Coronary artery (tissue), 2 donors: ENCODE data around the gene COL4A1.

Experiments used
- DNase-seq: peaks from one replicate; pipeline ENCODE4 v3.0.0-alpha.2; 2017; ENCODE audit warnings: low spot score
- H3K27ac ChIP-seq, 2 donors: fragments of 200-600 bp; sonication (generic); one replicate each; pipeline ENCODE4 v1.5.1; 2016 to 2019
- H3K4me3 ChIP-seq: fragments of 200-600 bp; sonication (generic); 2 replicates; pipeline ENCODE4 v1.5.1; 2016; ENCODE audit warnings: mild to moderate bottlenecking, moderate library complexity
- TF ChIP-seq, protein P1 (sequence below): fragments of 200-600 bp; sonication (generic); IDR thresholded peaks from one replicate; pipeline ENCODE4 v1.5.1; 2019; ENCODE audit warnings: antibody characterized with exemption

COL4A1 gene

GRCh38 chr13:110152351-110152750, 154.6 kb downstream of the COL4A1 start:
- no peak for DNase-seq
- Histone ChIP-seq H3K27ac (no peak overlapping the region), H3K4me3 (no peak overlapping the region)
- TF ChIP-seq, protein P1, sequence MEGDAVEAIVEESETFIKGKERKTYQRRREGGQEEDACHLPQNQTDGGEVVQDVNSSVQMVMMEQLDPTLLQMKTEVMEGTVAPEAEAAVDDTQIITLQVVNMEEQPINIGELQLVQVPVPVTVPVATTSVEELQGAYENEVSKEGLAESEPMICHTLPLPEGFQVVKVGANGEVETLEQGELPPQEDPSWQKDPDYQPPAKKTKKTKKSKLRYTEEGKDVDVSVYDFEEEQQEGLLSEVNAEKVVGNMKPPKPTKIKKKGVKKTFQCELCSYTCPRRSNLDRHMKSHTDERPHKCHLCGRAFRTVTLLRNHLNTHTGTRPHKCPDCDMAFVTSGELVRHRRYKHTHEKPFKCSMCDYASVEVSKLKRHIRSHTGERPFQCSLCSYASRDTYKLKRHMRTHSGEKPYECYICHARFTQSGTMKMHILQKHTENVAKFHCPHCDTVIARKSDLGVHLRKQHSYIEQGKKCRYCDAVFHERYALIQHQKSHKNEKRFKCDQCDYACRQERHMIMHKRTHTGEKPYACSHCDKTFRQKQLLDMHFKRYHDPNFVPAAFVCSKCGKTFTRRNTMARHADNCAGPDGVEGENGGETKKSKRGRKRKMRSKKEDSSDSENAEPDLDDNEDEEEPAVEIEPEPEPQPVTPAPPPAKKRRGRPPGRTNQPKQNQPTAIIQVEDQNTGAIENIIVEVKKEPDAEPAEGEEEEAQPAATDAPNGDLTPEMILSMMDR: no peak

DNA sequence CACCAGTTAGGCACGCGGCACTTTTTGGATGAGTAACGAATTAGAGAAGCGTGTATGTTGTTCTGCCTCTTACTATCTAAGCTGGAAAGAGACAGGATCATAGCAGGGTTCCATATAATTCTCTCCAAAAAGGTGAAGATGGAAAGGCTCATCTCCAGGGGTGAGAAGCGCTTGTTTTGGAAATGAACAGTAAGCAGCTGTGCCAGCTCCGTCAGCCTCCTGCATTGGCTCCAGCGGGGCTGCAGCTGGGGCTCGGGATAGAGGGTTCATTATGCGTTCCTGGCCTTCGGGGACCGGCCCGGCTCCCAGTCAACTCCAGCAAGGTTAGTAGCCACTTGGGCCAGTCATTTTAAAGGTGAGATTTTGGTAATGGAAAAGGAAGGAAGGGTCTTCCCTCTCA, 155.5 kb downstream of the COL4A1 start:
- no peak for DNase-seq
- TF ChIP-seq, protein P1: no peak
- no peak overlapping the region for H3K27ac ChIP-seq

GRCh38 chr13:110150384-110151101, 156.4 kb downstream of the COL4A1 start:
- H3K27ac ChIP-seq: no peak overlapping the region
- TF ChIP-seq, protein P1: no peak
- H3K4me3 ChIP-seq: no peak overlapping the region
- no peak for DNase-seq

More for the DNA sequence above, 155.5 kb downstream of the COL4A1 start:
- H3K4me3 ChIP-seq: no peak overlapping the region

GRCh38 chr13:110149036-110149435, 157.9 kb downstream of the COL4A1 start:
- TF ChIP-seq, protein P1: no peak
- DNase-seq: no peak
- Histone ChIP-seq H3K4me3 (no peak overlapping the region), H3K27ac (no peak overlapping the region)

DNA sequence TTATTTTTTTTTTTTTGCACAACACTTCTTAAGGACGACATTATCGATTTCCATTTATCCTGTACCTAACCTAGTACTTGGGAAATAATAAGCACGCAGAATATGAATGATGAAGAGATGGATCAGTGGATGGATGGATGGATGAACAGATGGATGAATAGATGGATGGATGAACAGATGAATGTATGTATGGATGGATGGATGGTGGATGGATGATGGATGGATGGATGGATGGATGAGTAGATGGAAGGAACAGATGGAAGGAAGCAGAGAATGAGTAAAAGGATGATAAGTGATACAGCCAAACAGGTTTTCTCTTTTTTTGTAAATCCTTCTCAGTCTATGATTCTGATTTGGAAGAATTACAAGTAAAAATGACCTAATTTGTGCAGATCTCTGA, 166.9 kb downstream of the COL4A1 start:
- TF ChIP-seq, protein P1: no peak
- Histone ChIP-seq H3K4me3 (no peak overlapping the region), H3K27ac (no peak overlapping the region)
- DNase-seq: no peak

GRCh38 chr13:110138700-110139036, 168.3 kb downstream of the COL4A1 start:
- peak; percentile 73 for DNase-seq
- Histone ChIP-seq H3K4me3 (peak overlapping the region; percentile 86), H3K27ac (peak overlapping the region; percentile 75 to 82)
- TF ChIP-seq, protein P1: no peak

GRCh38 chr13:110138010-110138699, 168.8 kb downstream of the COL4A1 start:
- DNase-seq: peak; percentile 88
- Histone ChIP-seq H3K4me3 (peak overlapping the region; percentile 86), H3K27ac (peak overlapping the region; percentile 75 to 82)
- TF ChIP-seq, protein P1: peak; percentile 2
